ENCODE data around the gene SEC31A. TPM values are rescaled to one million over a fixed set of nuclear protein-coding genes. Genes with fewer than 3 reads are reported as not detected.
"Not testable (repeated sequence)": the region's sequence is repeated elsewhere in the genome, so short reads cannot be mapped to it uniquely, and the experiment has no call there.

Gene SEC31A
- polyA plus RNA-seq, 5 donors: 223 to 260 (median 248) TPM

- no peak for DNase-seq
These were observed 8.6 kb upstream of the SEC31A start for GRCh38 chr4:82899374-82900065.

GRCh38 chr4:82898322-82899243 lies 7.6 kb upstream of the SEC31A start:
- peak in 1 of 2 donors; percentile 17 for DNase-seq

GRCh38 chr4:82896755-82897154 lies 5.8 kb upstream of the SEC31A start:
- no peak for DNase-seq

- no peak for DNase-seq
These were observed 3.0 kb upstream of the SEC31A start for GRCh38 chr4:82893942-82894341.

GRCh38 chr4:82892467-82892802 lies 1.5 kb upstream of the SEC31A start:
- DNase-seq: no peak

- peak in 1 of 2 donors; percentile 7 for DNase-seq
These were observed 934 bp upstream of the SEC31A start for GRCh38 chr4:82891707-82892466.

- no peak for DNase-seq
These were observed 439 bp downstream of the SEC31A start for GRCh38 chr4:82890528-82890900.

GRCh38 chr4:82889287-82889686 lies 1.7 kb downstream of the SEC31A start:
- DNase-seq: no peak

GRCh38 chr4:82886147-82886942 lies 4.6 kb downstream of the SEC31A start:
- no peak for DNase-seq

GRCh38 chr4:82885410-82885809 lies 5.5 kb downstream of the SEC31A start:
- no peak for DNase-seq

GRCh38 chr4:82868572-82868971 lies 22.4 kb downstream of the SEC31A start:
- no peak for DNase-seq

- DNase-seq: no peak
These were observed 24.1 kb downstream of the SEC31A start for GRCh38 chr4:82866706-82867385.

- not testable (repeated sequence) for DNase-seq
These were observed 24.9 kb downstream of the SEC31A start for GRCh38 chr4:82866033-82866432.

GRCh38 chr4:82865592-82865991 lies 25.4 kb downstream of the SEC31A start:
- DNase-seq: no peak

GRCh38 chr4:82864336-82864979 lies 26.5 kb downstream of the SEC31A start:
- no peak for DNase-seq

- DNase-seq: no peak
These were observed 29.4 kb downstream of the SEC31A start for GRCh38 chr4:82861529-82861928.

GRCh38 chr4:82860487-82860886 lies 30.5 kb downstream of the SEC31A start:
- DNase-seq: not testable (repeated sequence)

- DNase-seq: no peak
These were observed 38.1 kb downstream of the SEC31A start for GRCh38 chr4:82852751-82853285.

- DNase-seq: no peak
These were observed 38.8 kb downstream of the SEC31A start for GRCh38 chr4:82851885-82852750.
